Measurements from ENCODE around the gene QKI. TPM values are rescaled to one million over a fixed set of nuclear protein-coding genes. Genes with fewer than 3 reads are reported as not detected.

QKI gene
- total RNA-seq, 1 donor from 2014 or later, result 247 TPM

GRCh38 chr6:163463180-163463579 lies 48.7 kb downstream of the QKI start:
- intact Hi-C loops (cut with DNase I), result no loop called here
- H3K27me3 ChIP-seq (ENCODE audit: low read depth), result no peaks in the 10 kb centered on the region
- no peak for TF ChIP-seq CTCF (IDR thresholded peaks at IDR 0.05)
- H3K4me3 ChIP-seq, result no peak overlapping the region
- no peak for ATAC-seq
- no peaks in the 10 kb centered on the region for H3K9me3 ChIP-seq
- H3K27ac ChIP-seq, result no peak overlapping the region
- peaks cover 6% of the 10 kb centered on the region for H3K36me3 ChIP-seq
- DNase-seq, result no peak
- peaks cover 52% of the 10 kb centered on the region for H3K4me1 ChIP-seq

GRCh38 chr6:163463795-163464194 lies 49.3 kb downstream of the QKI start:
- no peak for TF ChIP-seq CTCF (IDR thresholded peaks at IDR 0.05)
- Histone ChIP-seq H3K9me3 (no peaks in the 10 kb centered on the region), H3K27ac (no peak overlapping the region), H3K4me1 (peaks cover 52% of the 10 kb centered on the region), H3K36me3 (no peaks in the 10 kb centered on the region), H3K4me3 (no peak overlapping the region), H3K27me3 (ENCODE audit: low read depth) (no peaks in the 10 kb centered on the region)
- ATAC-seq (no peak), DNase-seq (no peak)
- intact Hi-C loops (cut with DNase I), result no loop called here

- H3K27me3 ChIP-seq (ENCODE audit: low read depth), result no peaks in the 10 kb centered on the region
- TF ChIP-seq CTCF (IDR thresholded peaks at IDR 0.05), result no peak
- intact Hi-C loops (cut with DNase I), result no loop called here
- H3K27ac ChIP-seq, result no peak overlapping the region
- no peaks in the 10 kb centered on the region for H3K36me3 ChIP-seq
- ATAC-seq, result no peak
- peaks cover 8% of the 10 kb centered on the region for H3K9me3 ChIP-seq
- DNase-seq, result no peak
- H3K4me1 ChIP-seq, result peaks cover 30% of the 10 kb centered on the region
- no peak overlapping the region for H3K4me3 ChIP-seq
Measured at GRCh38 chr6:163466839-163467390, 52.4 kb downstream of the QKI start.

GRCh38 chr6:163468738-163469137 lies 54.2 kb downstream of the QKI start:
- no peaks in the 10 kb centered on the region for H3K27me3 ChIP-seq (ENCODE audit: low read depth)
- no peak for ATAC-seq
- peaks cover 8% of the 10 kb centered on the region for H3K9me3 ChIP-seq
- intact Hi-C loops (cut with DNase I), result no loop called here
- H3K4me3 ChIP-seq, result no peak overlapping the region
- no peak for TF ChIP-seq CTCF (IDR thresholded peaks at IDR 0.05)
- H3K36me3 ChIP-seq, result no peaks in the 10 kb centered on the region
- H3K27ac ChIP-seq, result no peak overlapping the region
- DNase-seq, result no peak
- H3K4me1 ChIP-seq, result peaks cover 23% of the 10 kb centered on the region

GRCh38 chr6:163469459-163469985 lies 55.0 kb downstream of the QKI start:
- Histone ChIP-seq H3K27me3 (ENCODE audit: low read depth) (no peaks in the 10 kb centered on the region), H3K4me3 (no peak overlapping the region), H3K27ac (no peak overlapping the region), H3K36me3 (no peaks in the 10 kb centered on the region), H3K9me3 (peaks cover 8% of the 10 kb centered on the region), H3K4me1 (peaks cover 23% of the 10 kb centered on the region)
- no peak for DNase-seq
- intact Hi-C loops (cut with DNase I), result no loop called here
- no peak for ATAC-seq
- no peak for TF ChIP-seq CTCF (IDR thresholded peaks at IDR 0.05)
